Measurements from ENCODE around the gene UGT1A6.
"Not testable (repeated sequence)": the region's sequence is repeated elsewhere in the genome, so short reads cannot be mapped to it uniquely, and the experiment has no call there.

Gene UGT1A6

GRCh38 chr2:233740870-233741269, 48.2 kb downstream of the UGT1A6 start:
- Mint-ChIP-seq H3K9me3 (no peaks in the 10 kb centered on the region), H3K27ac (no peak overlapping the region), H3K36me3 (no peaks in the 10 kb centered on the region), H3K4me1 (no peaks in the 10 kb centered on the region), H3K27me3 (peaks cover 11% of the 10 kb centered on the region), H3K4me3 (no peak overlapping the region)

- peaks cover 7% of the 10 kb centered on the region for H3K27me3 Mint-ChIP-seq
- H3K36me3 Mint-ChIP-seq, result no peaks in the 10 kb centered on the region
- H3K4me1 Mint-ChIP-seq, result no peaks in the 10 kb centered on the region
These were observed 51.0 kb downstream of the UGT1A6 start for GRCh38 chr2:233743464-233744259.

GRCh38 chr2:233745073-233745755, 52.5 kb downstream of the UGT1A6 start:
- Mint-ChIP-seq H3K4me3 (no peak overlapping the region), H3K27ac (no peak overlapping the region), H3K9me3 (no peaks in the 10 kb centered on the region), H3K4me1 (no peaks in the 10 kb centered on the region), H3K36me3 (no peaks in the 10 kb centered on the region), H3K27me3 (peaks cover 4% of the 10 kb centered on the region)

More at GRCh38 chr2:233743464-233744259, 51.0 kb downstream of the UGT1A6 start:
- Mint-ChIP-seq H3K4me3 (no peak overlapping the region), H3K27ac (no peak overlapping the region), H3K9me3 (no peaks in the 10 kb centered on the region)

- not testable (repeated sequence) for H3K4me3 Mint-ChIP-seq, H3K4me1 Mint-ChIP-seq, H3K9me3 Mint-ChIP-seq, H3K36me3 Mint-ChIP-seq, H3K27ac Mint-ChIP-seq, H3K27me3 Mint-ChIP-seq
These were observed 53.1 kb downstream of the UGT1A6 start for GRCh38 chr2:233745838-233746237.

- Mint-ChIP-seq H3K4me3 (no peak overlapping the region), H3K4me1 (no peaks in the 10 kb centered on the region), H3K27ac (no peak overlapping the region), H3K27me3 (peaks cover 2% of the 10 kb centered on the region), H3K9me3 (peaks cover 2% of the 10 kb centered on the region), H3K36me3 (no peaks in the 10 kb centered on the region)
These were observed 54.0 kb downstream of the UGT1A6 start for GRCh38 chr2:233746475-233747282.

- H3K36me3 Mint-ChIP-seq, result no peaks in the 10 kb centered on the region
- H3K27me3 Mint-ChIP-seq, result peaks cover 4% of the 10 kb centered on the region
- H3K4me3 Mint-ChIP-seq, result no peak overlapping the region
- peaks cover 5% of the 10 kb centered on the region for H3K9me3 Mint-ChIP-seq
- H3K27ac Mint-ChIP-seq, result no peak overlapping the region
- H3K4me1 Mint-ChIP-seq, result no peaks in the 10 kb centered on the region
These were observed 54.5 kb downstream of the UGT1A6 start for GRCh38 chr2:233747283-233747544.

- H3K4me3 Mint-ChIP-seq, H3K9me3 Mint-ChIP-seq, H3K27me3 Mint-ChIP-seq, H3K27ac Mint-ChIP-seq, H3K4me1 Mint-ChIP-seq, H3K36me3 Mint-ChIP-seq: not testable (repeated sequence)
These were observed 58.0 kb downstream of the UGT1A6 start for GRCh38 chr2:233750689-233751088.

- H3K27me3 Mint-ChIP-seq, H3K27ac Mint-ChIP-seq, H3K36me3 Mint-ChIP-seq, H3K4me1 Mint-ChIP-seq, H3K4me3 Mint-ChIP-seq, H3K9me3 Mint-ChIP-seq: not testable (repeated sequence)
These were observed 58.7 kb downstream of the UGT1A6 start for GRCh38 chr2:233751212-233752009.

GRCh38 chr2:233754872-233755611, 62.4 kb downstream of the UGT1A6 start:
- H3K36me3 Mint-ChIP-seq, result peaks cover 1% of the 10 kb centered on the region

GRCh38 chr2:233756429-233757081, 63.9 kb downstream of the UGT1A6 start:
- H3K4me1 Mint-ChIP-seq, result no peaks in the 10 kb centered on the region
- H3K27me3 Mint-ChIP-seq, result peaks cover 4% of the 10 kb centered on the region
- H3K4me3 Mint-ChIP-seq, result no peak overlapping the region
- peaks cover 1% of the 10 kb centered on the region for H3K36me3 Mint-ChIP-seq
- H3K9me3 Mint-ChIP-seq, result peaks cover 9% of the 10 kb centered on the region
- no peak overlapping the region for H3K27ac Mint-ChIP-seq

More at GRCh38 chr2:233754872-233755611, 62.4 kb downstream of the UGT1A6 start:
- Mint-ChIP-seq H3K27me3 (peaks cover 4% of the 10 kb centered on the region), H3K27ac (no peak overlapping the region), H3K4me1 (no peaks in the 10 kb centered on the region), H3K4me3 (no peak overlapping the region), H3K9me3 (peaks cover 10% of the 10 kb centered on the region)

- no peak overlapping the region for H3K27ac Mint-ChIP-seq
- H3K36me3 Mint-ChIP-seq, result no peaks in the 10 kb centered on the region
- no peak overlapping the region for H3K4me3 Mint-ChIP-seq
- no peaks in the 10 kb centered on the region for H3K4me1 Mint-ChIP-seq
- H3K27me3 Mint-ChIP-seq, result no peaks in the 10 kb centered on the region
- peaks cover under 1% of the 10 kb centered on the region for H3K9me3 Mint-ChIP-seq
These were observed 65.5 kb downstream of the UGT1A6 start for GRCh38 chr2:233758141-233758540.

- Mint-ChIP-seq H3K9me3 (no peaks in the 10 kb centered on the region), H3K27me3 (peaks cover 3% of the 10 kb centered on the region), H3K36me3 (no peaks in the 10 kb centered on the region), H3K4me3 (no peak overlapping the region), H3K4me1 (no peaks in the 10 kb centered on the region), H3K27ac (no peak overlapping the region)
These were observed 66.2 kb downstream of the UGT1A6 start for GRCh38 chr2:233758849-233759248.

GRCh38 chr2:233760043-233760442, 67.4 kb downstream of the UGT1A6 start, which contains the start of gene UGT1A1:
Gene UGT1A1, plus strand, starts transcription at chr2:233760270. Its CDS starts 18 bp downstream, at chr2:233760288.
- peaks cover 4% of the 10 kb centered on the region for H3K27me3 Mint-ChIP-seq
- no peaks in the 10 kb centered on the region for H3K9me3 Mint-ChIP-seq
- no peaks in the 10 kb centered on the region for H3K36me3 Mint-ChIP-seq
- H3K27ac Mint-ChIP-seq, result no peak within 1 kb of the TSS
- H3K4me3 Mint-ChIP-seq, result no peak within 1 kb of the TSS
- no peaks in the 10 kb centered on the region for H3K4me1 Mint-ChIP-seq

- H3K4me1 Mint-ChIP-seq, result no peaks in the 10 kb centered on the region
- no peak overlapping the region for H3K27ac Mint-ChIP-seq
- H3K4me3 Mint-ChIP-seq, result no peak overlapping the region
- peaks cover 4% of the 10 kb centered on the region for H3K27me3 Mint-ChIP-seq
- no peaks in the 10 kb centered on the region for H3K36me3 Mint-ChIP-seq
- no peaks in the 10 kb centered on the region for H3K9me3 Mint-ChIP-seq
These were observed 68.5 kb downstream of the UGT1A6 start for GRCh38 chr2:233761040-233761769.

Measured in activated naive CD4-positive, alpha-beta T cell treated with anti-CD3 and anti-CD28 coated beads, Interleukin-2, amount 50 U/mL, for 24 hours (primary cell).